Occipital lobe (tissue), 3 donors: ENCODE results near the gene MYH7. TPM values are rescaled to one million over a fixed set of nuclear protein-coding genes. Genes with fewer than 3 reads are reported as not detected.
A peak's percentile ranks its signal among the peaks of the same experiment; 100 is the strongest.

Experiments
- DNase-seq: peaks from one replicate; lab custom pipeline; 2025; lab: John Stamatoyannopoulos, UW
- small RNA-seq: library from RNA; depleted of rRNA; stranded (forward); fragments of <200 nt; gene quantifications from one replicate; pipeline ENCODE3, GENCODE V24; 2014
- total RNA-seq: library from RNA; depleted of rRNA; stranded (reverse); fragments of >200 nt; gene quantifications from one replicate; pipeline ENCODE4 v1.2.3, GENCODE V29; 2014

The MYH7 gene
- total RNA-seq, 1 donor from 2014 or later: 0.31 TPM

DNA sequence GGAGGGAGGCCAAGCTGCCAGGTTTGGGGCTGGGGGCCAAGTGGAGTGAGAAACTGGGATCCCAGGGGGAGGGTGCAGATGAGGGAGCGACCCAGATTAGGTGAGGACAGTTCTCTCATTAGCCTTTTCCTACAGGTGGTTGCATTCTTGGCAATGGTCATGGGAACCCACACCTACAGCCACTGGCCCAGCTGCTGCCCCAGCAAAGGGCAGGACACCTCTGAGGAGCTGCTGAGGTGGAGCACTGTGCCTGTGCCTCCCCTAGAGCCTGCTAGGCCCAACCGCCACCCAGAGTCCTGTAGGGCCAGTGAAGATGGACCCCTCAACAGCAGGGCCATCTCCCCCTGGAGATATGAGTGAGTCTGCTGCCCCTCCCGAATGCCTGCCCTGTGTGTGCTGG lies 62.4 kb downstream of the MYH7 start:
- DNase-seq: no peak

DNA sequence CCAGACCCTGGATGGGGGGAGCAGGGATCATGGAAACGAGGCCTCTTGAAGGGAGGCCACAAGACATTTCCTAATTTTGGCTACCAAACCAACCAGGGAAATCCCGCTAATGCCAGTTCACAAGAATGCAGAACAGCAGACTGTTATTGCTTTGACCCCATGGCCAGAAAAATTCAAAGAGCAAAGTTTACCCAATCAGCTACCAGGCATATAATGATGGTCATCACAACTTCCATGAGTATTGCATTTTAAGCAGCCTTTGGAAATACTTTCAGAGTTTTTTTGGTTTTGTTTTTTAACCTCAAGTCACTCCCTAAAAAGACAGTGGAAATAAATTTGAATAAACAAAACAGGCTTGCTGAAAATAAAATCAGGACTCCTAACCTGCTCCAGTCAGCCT lies 63.0 kb downstream of the MYH7 start, which contains the start of gene IL25:
TSS of gene IL25 (plus strand) at position 301 of the 400 bp plus-strand sequence.
- DNase-seq: no peak

DNA sequence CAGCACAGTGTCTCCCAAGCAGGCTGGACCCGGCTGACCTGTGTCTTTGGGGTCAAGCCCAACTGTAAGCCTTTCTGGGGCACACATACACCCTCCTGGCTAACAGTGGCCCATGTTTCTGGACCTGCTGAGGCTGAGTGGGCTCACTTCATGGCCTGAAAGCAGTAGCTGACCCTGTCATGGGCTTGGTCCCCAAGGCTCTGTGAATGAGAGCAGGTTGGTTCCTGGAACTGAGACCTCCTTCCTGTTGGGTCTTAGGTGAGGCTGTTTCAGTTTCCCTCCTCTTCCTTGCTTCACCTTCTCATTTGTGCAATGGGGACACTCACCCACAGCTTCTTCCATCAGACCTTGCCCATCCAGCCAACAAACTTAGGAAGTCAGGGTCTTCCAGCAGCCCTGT lies 63.6 kb downstream of the MYH7 start:
- no peak for DNase-seq

DNA sequence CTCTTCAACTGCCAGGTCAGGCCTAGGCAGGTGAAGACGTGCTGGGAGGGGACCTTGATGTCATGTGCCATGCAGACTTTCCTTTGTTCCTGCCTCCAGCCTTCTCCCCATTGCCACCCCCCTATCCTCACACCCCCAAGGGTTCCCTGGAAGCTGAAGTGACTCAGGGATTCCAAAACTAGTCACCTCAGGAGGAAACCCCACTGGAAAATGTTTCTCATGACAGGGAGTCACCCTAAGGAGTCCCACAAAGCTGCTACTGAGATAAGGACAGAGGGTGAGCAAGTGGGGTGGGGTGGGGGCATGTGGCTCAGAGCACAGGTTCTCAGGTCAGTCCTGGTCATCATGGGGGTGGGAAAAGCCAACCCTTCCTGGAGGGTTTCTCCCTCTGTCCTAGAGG lies 65.2 kb downstream of the MYH7 start:
- no peak for DNase-seq

DNA sequence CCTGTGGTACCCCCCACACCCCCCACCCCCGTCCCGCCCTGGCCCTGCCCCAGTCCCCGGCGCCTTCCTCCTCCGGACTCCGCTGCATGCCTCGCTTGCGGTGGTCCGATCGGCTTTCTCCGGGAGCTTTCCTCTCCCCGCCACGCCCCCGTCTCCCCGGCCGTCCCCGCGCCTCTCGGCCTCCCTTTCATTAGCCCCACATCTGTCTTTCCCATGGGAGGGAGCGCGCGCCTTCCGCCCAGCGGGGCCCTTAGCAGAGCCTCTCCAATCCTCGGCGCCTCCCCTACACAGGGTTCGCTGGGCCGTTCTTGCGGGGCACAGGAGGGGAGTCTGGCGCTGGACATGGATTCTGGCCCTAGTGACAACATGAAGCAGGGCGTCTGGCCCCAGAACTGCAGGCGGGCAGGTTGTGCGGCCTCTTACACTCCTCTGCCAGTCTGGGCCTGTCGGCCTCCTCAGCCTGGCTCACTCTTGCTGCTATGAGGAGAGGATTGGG lies 69.0 kb downstream of the MYH7 start:
- peak; percentile 46 for DNase-seq

DNA sequence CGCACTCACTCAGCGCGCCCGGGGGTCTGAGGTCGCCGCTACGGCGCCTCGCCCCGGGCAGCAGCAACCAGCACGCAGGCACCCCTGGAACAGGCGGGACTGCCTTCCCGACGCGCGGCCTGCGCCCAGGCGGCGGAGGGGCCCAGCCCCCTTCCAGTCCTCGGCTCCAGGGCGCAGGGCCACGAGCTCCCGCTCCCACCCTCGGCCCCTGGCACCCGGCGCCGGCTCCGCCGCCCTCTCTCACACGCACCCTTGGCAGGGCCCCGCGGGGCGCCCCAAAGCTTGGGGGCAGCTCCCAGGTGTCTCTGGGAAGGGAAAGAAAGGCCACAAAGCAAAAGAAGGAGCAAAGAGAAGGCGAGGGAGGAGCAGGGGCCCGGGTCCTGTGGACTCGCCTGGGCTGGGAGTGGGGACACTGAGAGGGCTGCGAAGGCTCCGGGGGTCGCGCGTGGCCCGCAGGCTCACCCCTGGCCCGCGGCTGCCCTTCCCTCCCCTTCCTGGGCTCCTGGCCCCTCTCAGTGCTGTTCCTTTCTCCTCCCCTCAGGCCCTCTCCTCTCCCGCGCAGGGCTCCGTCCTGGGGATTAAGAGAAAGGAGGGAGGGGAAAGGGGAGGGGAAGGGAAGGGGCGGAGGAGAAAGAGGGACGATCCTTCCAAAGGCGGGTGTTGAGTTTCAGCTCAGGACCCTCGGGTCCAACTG lies 69.6 kb downstream of the MYH7 start:
- DNase-seq: peak; percentile 36

GRCh38 chr14:23365036-23365731 lies 70.3 kb downstream of the MYH7 start, which contains the start of gene EFS:
Gene EFS (minus strand): TSS chr14:23365172. CDS start chr14:23365025, 147 bp downstream.
- no peak for DNase-seq

DNA sequence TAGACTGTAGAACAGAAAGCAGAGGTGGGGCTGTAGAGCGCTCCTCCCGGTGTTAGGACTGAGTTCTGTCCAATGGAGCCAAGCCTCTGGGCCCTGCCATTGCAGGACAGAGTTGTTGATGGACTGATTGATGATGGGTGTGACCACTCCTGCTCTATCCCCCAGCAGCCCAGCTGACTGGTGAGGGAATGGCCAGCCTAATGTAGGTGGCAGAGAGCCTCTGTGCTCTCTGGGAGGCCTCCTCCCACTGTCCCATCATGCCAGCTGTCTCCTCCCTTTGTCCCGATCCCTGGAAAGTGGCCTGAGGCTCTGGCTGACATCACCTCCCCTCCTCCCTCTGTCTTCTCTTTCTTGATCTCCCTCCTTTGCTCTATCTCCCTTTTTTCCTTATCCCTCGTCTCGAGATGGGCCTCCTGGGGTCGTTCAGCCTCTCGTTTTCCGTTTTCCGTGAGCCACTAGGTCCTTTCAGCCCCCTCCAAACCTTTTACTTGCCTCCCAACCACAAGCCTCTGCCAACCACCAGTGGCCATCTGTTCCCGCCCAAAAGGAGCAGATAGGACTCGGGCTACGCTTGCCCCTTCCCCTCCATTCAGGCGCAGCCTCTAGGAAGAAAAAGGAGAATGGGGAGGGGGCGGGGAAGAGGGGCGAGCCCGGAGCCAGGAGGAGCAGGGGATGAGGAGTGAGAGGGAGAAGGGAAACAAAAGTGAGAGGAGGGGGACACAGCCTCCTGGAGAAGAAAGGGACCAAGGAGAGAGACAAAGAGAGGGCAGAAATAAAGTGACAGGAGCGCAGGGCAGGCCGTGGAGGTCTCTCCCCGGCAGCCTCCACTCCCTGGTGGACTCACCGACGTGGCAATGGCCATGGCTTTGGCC lies 71.1 kb downstream of the MYH7 start:
- DNase-seq: peak; percentile 63

Small RNA genes within 50 kb of the gene (small RNA-seq; reads per million reads assigned to genes)
- gene MIR208A (not detected), gene MIR208B (0.17 reads per million)

Other genes with a start within 250 kb of the MYH7 start
- gene RNF212B, start 197.7 kb downstream of the MYH7 start, total RNA-seq: not detected
- 2.5 TPM for gene HOMEZ, start 149.5 kb downstream of the MYH7 start, total RNA-seq
- 5.8 TPM for gene PPP1R3E, start 132.8 kb downstream of the MYH7 start, total RNA-seq
- gene BCL2L2, start 128.8 kb downstream of the MYH7 start, total RNA-seq: 17.8 TPM
- 59.6 TPM for gene PABPN1, start 114.2 kb downstream of the MYH7 start, total RNA-seq
- gene SLC22A17, start 82.8 kb downstream of the MYH7 start, total RNA-seq: 158 TPM
- gene EFS, start 70.5 kb downstream of the MYH7 start, total RNA-seq: 17.5 TPM
- not detected for gene IL25, start 62.9 kb downstream of the MYH7 start, total RNA-seq
- gene CMTM5, start 58.6 kb downstream of the MYH7 start, total RNA-seq: 0.62 TPM
- not detected for gene MYH6, start 27.4 kb downstream of the MYH7 start, total RNA-seq
- 49.1 TPM for gene NGDN, start 34.0 kb upstream of the MYH7 start, total RNA-seq
- 1.2 TPM for gene ZFHX2, start 116.1 kb upstream of the MYH7 start, total RNA-seq
- gene THTPA, start 120.6 kb upstream of the MYH7 start, total RNA-seq: 6.9 TPM
- gene AP1G2, start 132.1 kb upstream of the MYH7 start, total RNA-seq: 10.0 TPM
- gene JPH4, start 143.1 kb upstream of the MYH7 start, total RNA-seq: 28.9 TPM
- gene DHRS2, start 200.7 kb upstream of the MYH7 start, total RNA-seq: 0.31 TPM